ENCODE data around the gene PRCD.

Gene PRCD, protein sequence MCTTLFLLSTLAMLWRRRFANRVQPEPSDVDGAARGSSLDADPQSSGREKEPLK

GRCh38 chr17:76539631-76540271, at the start of gene PRCD:
PRCD (plus strand) TSS chr17:76540044; CDS start chr17:76540142, 98 bp downstream.
- no peak for DNase-seq

- DNase-seq, result no peak
Observed at GRCh38 chr17:76490112-76490710, 49.6 kb upstream of the PRCD start.

DNA sequence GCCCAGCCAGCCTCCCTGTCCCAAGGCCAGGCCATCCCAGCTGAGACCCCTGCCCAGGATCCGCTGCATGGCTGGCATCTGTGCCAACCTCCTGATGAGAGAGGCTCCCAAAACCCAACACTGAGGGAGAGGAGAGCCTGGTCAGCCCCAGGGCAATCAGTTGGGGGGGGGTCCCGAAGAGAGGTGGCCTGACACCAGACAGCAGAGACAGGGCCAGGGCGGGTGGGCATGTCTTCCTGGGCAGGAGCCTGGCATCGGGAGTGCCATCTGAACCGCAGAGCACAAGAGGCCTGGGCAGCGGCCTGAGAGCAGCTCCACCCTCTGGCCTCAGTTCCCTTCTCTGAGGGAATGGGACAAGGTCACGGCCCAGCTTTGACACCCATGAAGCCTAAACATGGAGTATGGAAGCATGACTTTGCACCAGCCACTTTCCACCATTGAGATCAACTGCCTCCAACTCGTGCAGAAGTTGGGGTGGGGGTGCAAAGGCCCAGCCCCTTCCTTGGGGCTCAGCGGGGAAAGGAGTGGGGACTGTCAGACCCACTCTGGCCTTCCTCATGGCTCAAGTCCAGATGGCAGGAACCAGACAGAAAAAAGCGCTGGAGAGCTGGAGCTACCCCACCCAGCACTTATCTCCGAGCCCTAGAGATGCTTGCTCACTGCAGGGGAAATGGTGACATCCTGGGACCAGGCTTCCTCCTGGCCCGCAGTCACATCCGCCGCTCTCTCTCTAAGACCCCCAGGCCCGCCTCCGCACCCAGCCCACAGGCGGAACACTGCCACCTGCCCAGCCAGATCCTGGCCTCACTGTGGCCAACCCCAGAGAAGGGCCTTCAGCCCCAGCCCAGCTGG, 48.3 kb upstream of the PRCD start:
- no peak for DNase-seq

GRCh38 chr17:76492123-76492988, 47.5 kb upstream of the PRCD start:
- peak in 2 of 3 experiments; percentile 52 to 58 for DNase-seq

DNA sequence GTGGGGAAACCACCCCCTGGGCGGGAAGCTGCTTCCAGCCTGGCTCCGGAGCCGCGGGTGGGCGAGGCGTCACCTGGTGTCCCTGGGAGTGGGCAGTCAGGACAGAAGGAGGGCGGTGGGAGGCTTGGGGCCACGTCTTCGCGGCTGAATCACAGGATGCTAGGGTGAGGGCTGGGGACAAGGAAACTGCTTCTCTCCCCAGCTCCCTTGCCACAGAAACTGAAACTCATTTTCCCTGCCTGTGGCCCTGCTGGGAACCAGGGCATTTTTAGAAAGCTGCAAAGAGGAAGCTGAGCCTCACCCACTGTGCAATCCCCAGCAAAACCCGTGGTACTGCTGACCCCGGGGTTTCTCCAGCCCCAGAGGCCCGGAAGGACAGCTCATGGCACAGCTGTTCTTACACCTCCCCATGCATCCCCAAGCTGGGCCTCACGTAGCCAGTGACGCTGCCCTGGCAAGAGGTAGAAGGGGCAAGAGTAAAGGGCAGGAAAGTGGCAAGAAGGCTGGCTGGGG, 46.8 kb upstream of the PRCD start:
- peak in 2 of 3 experiments; percentile 52 to 63 for DNase-seq

- no peak for DNase-seq
Observed at GRCh38 chr17:76493505-76494167, 46.2 kb upstream of the PRCD start.

DNA sequence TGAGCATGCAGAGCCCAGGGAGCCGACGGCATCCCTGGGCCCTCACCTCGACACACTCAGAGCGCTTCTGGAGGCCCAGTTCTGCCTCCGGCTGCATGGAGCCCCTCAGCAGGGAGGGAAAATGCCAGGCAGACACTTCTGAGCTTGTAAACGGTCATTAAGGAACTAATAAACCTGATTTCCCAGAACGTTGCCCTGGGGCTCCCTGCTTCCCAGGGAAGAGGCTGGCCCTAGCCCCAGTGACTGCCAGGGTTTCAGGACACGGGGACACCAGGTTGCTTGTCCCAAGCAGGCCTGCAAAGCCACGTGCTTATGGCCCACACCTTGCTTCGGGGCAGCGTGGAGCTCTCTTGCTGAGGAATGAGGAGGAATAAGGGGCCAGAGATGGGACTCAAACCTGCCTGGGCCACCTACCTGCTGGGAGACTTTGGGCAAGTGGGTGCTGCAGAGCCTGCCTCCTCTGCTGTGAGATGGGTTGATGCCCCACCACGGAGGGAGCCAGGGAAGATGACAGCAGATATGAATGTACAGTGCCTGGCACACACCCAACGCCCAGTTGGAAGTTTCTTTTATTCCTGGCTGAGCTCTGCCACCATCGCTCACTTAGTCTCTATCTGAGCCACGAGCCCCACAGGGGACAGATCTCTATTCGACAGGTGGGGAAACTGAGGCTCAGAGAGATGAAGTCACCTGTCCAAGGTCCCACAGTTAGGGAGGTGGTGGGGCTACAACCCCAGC, 44.0 kb upstream of the PRCD start:
- peak in 1 of 3 experiments; percentile 13 for DNase-seq

GRCh38 chr17:76496464-76496863, 43.4 kb upstream of the PRCD start:
- DNase-seq, result no peak

DNA sequence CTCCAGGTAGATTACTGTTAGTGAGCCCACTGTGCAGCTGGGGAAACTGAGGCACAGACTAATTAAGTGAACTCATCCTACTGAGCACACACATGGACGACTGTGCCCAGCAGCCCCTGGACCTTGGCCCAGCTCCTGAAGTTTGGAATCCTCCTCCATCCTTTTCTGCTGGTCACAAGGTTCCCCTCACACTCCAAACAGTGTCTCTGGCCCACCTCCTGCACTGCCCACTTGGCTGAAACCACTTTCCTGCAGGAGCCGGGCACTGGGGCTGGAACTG, 42.2 kb upstream of the PRCD start:
- DNase-seq, result no peak

- DNase-seq, result peak; percentile 68 to 83 (median 69)
Observed at GRCh38 chr17:76497979-76498875, 41.6 kb upstream of the PRCD start.

GRCh38 chr17:76498876-76499251, 41.0 kb upstream of the PRCD start:
- DNase-seq, result no peak

DNA sequence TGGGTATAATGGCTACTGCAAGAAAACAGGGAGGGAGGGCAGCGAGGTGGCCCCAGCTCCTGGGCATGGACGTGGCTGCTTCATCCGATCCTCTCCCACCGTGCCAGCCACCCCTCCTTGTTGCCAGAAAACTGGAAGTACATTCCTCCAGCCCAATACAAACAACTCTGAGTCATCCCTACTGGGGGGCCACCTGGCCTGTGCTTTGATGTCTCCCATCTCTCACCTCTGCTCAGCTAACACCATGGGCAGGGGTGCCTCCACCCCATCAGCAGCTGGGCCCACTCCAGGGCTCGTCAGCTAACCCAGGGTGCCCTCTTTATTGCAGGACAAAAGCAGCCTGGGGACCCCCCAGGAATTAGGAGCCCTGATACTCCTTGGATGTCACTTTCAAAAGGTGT, 40.6 kb upstream of the PRCD start:
- no peak for DNase-seq

GRCh38 chr17:76500074-76500746, 39.6 kb upstream of the PRCD start:
- no peak for DNase-seq

DNA sequence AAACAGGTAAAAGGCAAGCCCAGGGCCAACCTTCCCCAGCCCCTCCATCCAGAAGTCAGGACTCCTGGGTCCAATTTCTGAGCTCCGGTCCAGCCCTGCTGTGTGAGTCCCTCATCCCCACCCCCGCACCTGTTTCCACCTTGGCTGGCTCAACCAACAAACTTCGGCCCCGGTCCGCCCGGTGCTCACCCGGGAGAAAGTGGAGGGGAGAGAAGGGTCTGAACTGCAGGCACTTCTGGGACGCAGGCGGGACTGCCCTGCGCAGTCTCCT, 39.2 kb upstream of the PRCD start:
- no peak for DNase-seq

DNA sequence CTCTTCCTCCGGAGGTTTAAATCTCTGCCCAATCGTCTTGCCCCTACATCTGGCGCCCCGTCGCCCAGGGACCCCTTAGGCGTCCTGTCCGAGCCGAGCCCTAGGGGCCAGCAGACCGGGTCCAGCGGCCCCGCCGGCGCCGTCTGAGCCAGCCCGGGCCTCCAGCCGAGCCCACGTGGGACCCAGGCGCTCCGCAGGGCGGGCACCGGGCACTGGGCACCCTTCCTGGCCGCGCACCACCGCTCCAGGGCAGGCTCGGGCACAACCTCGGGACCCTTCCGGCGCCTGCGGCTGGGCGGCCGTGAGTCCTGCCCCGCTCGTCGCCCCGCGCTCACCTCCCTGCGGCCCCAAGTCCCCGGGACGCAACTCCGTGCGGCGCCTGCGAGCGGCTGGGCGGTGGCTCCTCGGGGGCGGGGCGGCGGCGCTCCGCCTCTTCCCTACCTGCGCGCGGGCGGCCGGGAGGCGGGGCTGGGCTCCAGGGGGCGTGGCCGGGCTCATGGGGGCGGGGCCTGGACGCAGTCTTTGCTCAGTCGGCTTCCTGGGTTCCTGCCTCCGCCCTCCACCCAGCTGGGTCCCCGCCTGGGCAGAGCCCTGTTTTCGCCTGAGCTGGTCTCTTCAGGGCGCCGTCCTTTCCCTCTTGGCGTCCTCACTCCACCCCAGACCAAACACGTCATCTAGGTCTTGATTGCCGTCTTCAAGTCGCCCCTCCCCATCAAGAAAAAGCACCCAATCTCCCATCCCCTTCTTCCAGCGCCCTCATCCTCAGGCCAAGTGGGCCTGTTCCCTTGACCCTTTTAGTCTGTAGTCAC, 38.6 kb upstream of the PRCD start, which contains the start of gene RHBDF2:
TSS of gene RHBDF2 (minus strand) at position 406 of the 809 bp plus-strand sequence. CDS start 19,899 bp downstream, outside the sequence.
- DNase-seq, result peak; percentile 78 to 85 (median 84)

GRCh38 chr17:76501827-76502307, 38.0 kb upstream of the PRCD start:
- DNase-seq, result no peak

DNA sequence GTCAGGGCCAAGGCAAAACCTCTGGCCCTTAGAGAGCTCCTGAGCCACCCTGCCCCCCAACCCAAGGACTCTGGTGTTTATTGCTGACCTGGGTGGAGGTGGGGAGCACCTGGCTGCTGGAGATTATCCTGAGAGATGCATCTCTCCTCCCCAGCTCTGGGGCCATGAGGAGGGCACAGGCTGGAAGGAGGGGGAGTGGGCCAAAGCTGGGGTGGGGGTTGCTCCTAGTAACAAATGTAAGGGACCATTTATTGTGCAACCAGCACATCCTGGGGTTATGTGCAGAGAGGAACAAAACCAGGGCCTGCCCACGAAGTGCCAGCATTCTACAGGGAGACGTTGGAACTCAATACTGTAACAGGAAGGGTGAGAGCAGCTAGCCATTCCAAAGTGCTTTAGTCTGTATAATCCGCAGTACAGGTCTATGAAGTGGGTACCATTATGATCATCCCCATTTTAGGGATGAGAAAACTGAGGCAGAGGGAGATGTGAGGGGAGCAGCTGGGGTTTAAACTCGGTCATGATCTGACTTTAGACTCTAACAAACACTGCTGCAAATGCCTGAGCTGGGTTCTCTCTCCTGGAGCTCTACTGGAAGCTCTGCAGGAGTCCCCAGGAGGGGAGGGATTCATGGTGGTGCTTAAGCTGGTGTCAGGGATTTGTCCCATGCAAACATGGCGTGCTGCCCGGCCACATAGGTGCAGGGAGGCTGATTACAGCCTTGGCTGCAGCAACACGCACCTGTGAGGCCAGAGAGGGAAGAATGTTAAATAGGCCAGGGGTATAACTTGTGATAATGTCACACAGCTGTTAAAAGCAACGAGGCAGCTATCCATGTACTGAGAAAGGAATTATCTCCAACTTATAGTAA, 37.3 kb upstream of the PRCD start:
- no peak for DNase-seq

- DNase-seq, result no peak
Observed at GRCh38 chr17:76504117-76504516, 35.7 kb upstream of the PRCD start.

All from NCI-H1417 (cell line).